Breast epithelium (tissue), 3 donors: Measurements from ENCODE around the gene VPS35L.

Experiments
- CTCF ChIP-seq, 3 donors: fragments of 450-650 bp; IDR thresholded peaks; one replicate each; pipeline ENCODE4 v1.5.1; 2016 to 2017; ENCODE audit warnings: antibody characterized with exemption in 3 of 3, mild to moderate bottlenecking in 3 of 3, moderate library complexity in 3 of 3
- POLR2A ChIP-seq: fragments of 450-650 bp; IDR thresholded peaks from one replicate; pipeline ENCODE4 v1.6.1; 2016; ENCODE audit warnings: antibody characterized with exemption, mild to moderate bottlenecking, moderate library complexity
- POLR2AphosphoS5 ChIP-seq, 3 donors: sonication (generic); formaldehyde crosslinking; IDR thresholded peaks; one replicate each; pipeline ENCODE4 v1.6.1; 2017; ENCODE audit warnings: antibody characterized with exemption in 3 of 3

GRCh38 chr16:19601083-19601976 lies 45.8 kb downstream of the VPS35L start:
- TF ChIP-seq CTCF (IDR thresholded peaks at IDR 0.05): peak; percentile 28 to 62 (median 59)
- no peak for TF ChIP-seq POLR2AphosphoS5 (IDR thresholded peaks at IDR 0.05)
- TF ChIP-seq POLR2A: no peak
